Heart left ventricle (tissue), 13 donors: ENCODE measurements around the gene DDO.

ENCODE experiments used
- POLR2A ChIP-seq, 2 donors: fragments of 450-650 bp; IDR thresholded peaks; one replicate each; pipeline ENCODE4 v1.6.1; 2017; ENCODE audit warnings: antibody characterized with exemption in 2 of 2, mild to moderate bottlenecking in 2 of 2, moderate library complexity in 2 of 2
- TF ChIP-seq, protein P1 (sequence below), 12 donors: fragments of 200-600 bp; sonication (generic) in 4 of 12; IDR thresholded peaks; one replicate each; pipeline versions ENCODE4 v1.5.0 to v1.8.0; 2018 to 2022; ENCODE audit warnings: antibody characterized with exemption in 12 of 12, mild to moderate bottlenecking in 5 of 12
- donor health status: ischemic (EF 13 %, LVEDD 7.1; RV severe dilation, severe dysfunction).
- donor health status: DM: no; HTN: yes; CAD: no.
- donor health status: DM: no; HTN: no; CAD: no.
- donor health status: ischemic (EF 25% LVEDD 6.9; RV normal size, moderate dysfunction).
- donor health status: ischemic (EF 25% LVEDD 5.7; RV mildly dilated, moderate dysfunction).
- donor health status: ischemic (EF 35%, LVEDD 5.7; RV mildly dilated, moderate dysfunction).
- donor health status: nonischemic (EF 11% LVEDD 7.7; RV severe dilation, severe dysfunction).
- donor health status: DM: yes; HTN: yes; CAD: no.
- donor health status: PGD.
- donor health status: ischemic (EF 29% LVEDD 5.4; RV normal size, mild dysfunction).
- donor health status: nonischemic (EF 23%, LVEDD 6.1; RV moderate dilation, normal function).

- no peak for TF ChIP-seq POLR2A (IDR thresholded peaks at IDR 0.05)
- TF ChIP-seq, protein P1, sequence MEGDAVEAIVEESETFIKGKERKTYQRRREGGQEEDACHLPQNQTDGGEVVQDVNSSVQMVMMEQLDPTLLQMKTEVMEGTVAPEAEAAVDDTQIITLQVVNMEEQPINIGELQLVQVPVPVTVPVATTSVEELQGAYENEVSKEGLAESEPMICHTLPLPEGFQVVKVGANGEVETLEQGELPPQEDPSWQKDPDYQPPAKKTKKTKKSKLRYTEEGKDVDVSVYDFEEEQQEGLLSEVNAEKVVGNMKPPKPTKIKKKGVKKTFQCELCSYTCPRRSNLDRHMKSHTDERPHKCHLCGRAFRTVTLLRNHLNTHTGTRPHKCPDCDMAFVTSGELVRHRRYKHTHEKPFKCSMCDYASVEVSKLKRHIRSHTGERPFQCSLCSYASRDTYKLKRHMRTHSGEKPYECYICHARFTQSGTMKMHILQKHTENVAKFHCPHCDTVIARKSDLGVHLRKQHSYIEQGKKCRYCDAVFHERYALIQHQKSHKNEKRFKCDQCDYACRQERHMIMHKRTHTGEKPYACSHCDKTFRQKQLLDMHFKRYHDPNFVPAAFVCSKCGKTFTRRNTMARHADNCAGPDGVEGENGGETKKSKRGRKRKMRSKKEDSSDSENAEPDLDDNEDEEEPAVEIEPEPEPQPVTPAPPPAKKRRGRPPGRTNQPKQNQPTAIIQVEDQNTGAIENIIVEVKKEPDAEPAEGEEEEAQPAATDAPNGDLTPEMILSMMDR (IDR thresholded peaks at IDR 0.05) = no peak
These were observed 22.6 kb downstream of the DDO start for GRCh38 chr6:110392727-110393126.
